B cell (primary cell): ENCODE results near the gene KIR2DL4. TPM values are rescaled to one million over a fixed set of nuclear protein-coding genes. Genes with fewer than 3 reads are reported as not detected.

ENCODE experiments used
- ATAC-seq: fragments of 200-7000 bp; cut with Tn5 transposase; one replicate; pipeline ENCODE4 v1.10.0; 2021; ENCODE audit warnings: low read depth, mild to moderate bottlenecking, moderate number of reproducible peaks, moderate library complexity
- CTCF ChIA-PET: fragments of 350-600 bp; sonication (Branson Sonifier 250); formaldehyde crosslinking; loops from one replicate; lab custom pipeline; 2021; ENCODE audit warnings: antibody characterized with exemption, inconsistent platforms; lab: Charles Lee
- POLR2A ChIA-PET: fragments of 350-600 bp; sonication (Branson Sonifier 250); formaldehyde crosslinking; loops from one replicate; lab custom pipeline; 2021; ENCODE audit warnings: antibody characterized with exemption; lab: Charles Lee
- DNase-seq: peaks from one replicate; pipeline ENCODE4 v3.0.0; 2013
- H2AFZ ChIP-seq: 2 replicates; pipeline ENCODE4 v1.6.1; 2012; ENCODE audit warnings: mild to moderate bottlenecking, low read depth, low read length; ENCODE audit not compliant: insufficient read depth, poor library complexity, severe bottlenecking
- H3K27ac ChIP-seq, 2 donors: 1 replicate in 1 of 2; 2 replicates in 1 of 2; pipeline ENCODE4 v1.5.1; 2012 to 2013; ENCODE audit warnings: low read length in 2 of 2, mild to moderate bottlenecking in 2 of 2, moderate library complexity in 1 of 2
- H3K27me3 ChIP-seq, 4 experiments: fragments of 200-600 bp in 1 of 4; sonication (generic) in 1 of 4; replicated peaks in 1 of 4; 1 replicate in 2 of 4; 2 replicates in 2 of 4; pipeline versions ENCODE4 v1.6.1 to v1.7.0; 2013 to 2016; ENCODE audit warnings: low read length in 3 of 4, mild to moderate bottlenecking in 2 of 4, mixed read lengths in 1 of 4, moderate library complexity in 1 of 4; ENCODE audit not compliant: insufficient read depth in 4 of 4, control insufficient read depth in 3 of 4; ENCODE audit errors: control extremely low read depth in 1 of 4
- H3K36me3 ChIP-seq, 2 experiments: replicated peaks in 1 of 2; 1 replicate in 1 of 2; 2 replicates in 1 of 2; pipeline versions ENCODE4 v1.6.1 to v1.7.1; 2013; ENCODE audit warnings: low read length in 1 of 2; ENCODE audit not compliant: insufficient read depth in 2 of 2, control insufficient read depth in 1 of 2; ENCODE audit errors: control extremely low read depth in 1 of 2, extremely low read depth in 1 of 2
- H3K4me1 ChIP-seq, 2 donors: fragments of 200-600 bp in 1 of 2; sonication (generic) in 1 of 2; 1 replicate in 1 of 2; 2 replicates in 1 of 2; pipeline versions ENCODE4 v1.5.1 to v1.6.1; 2013 to 2017; ENCODE audit warnings: low read length in 2 of 2; ENCODE audit not compliant: control insufficient read depth in 2 of 2, insufficient read depth in 2 of 2
- H3K4me2 ChIP-seq: replicated peaks from 2 replicates; pipeline ENCODE3; 2012; ENCODE audit warnings: mild to moderate bottlenecking, low read depth, low read length; ENCODE audit not compliant: poor library complexity, severe bottlenecking
- H3K4me3 ChIP-seq, 5 experiments: fragments of 200-600 bp in 1 of 5; sonication (generic) in 1 of 5; 1 replicate in 3 of 5; 2 replicates in 2 of 5; pipeline versions ENCODE4 v1.5.1 to v1.7.0; 2011 to 2016; ENCODE audit warnings: low read length in 4 of 5, mild to moderate bottlenecking in 4 of 5, low read depth in 2 of 5, control low read depth in 1 of 5, moderate library complexity in 1 of 5; ENCODE audit not compliant: insufficient read depth in 1 of 5; ENCODE audit errors: control extremely low read depth in 1 of 5, extremely low read depth in 1 of 5
- H3K79me2 ChIP-seq: fragments of 200-600 bp; sonication (generic); one replicate; pipeline ENCODE4 v1.6.0; 2016; ENCODE audit warnings: low read length; ENCODE audit not compliant: control insufficient read depth, insufficient read depth
- H3K9ac ChIP-seq: fragments of 200-600 bp; sonication (generic); 2 replicates; pipeline ENCODE4 v1.6.1; 2017; ENCODE audit warnings: mild to moderate bottlenecking, low read length, moderate library complexity
- H3K9me3 ChIP-seq, 3 donors: one replicate each; pipeline versions ENCODE4 v1.6.1 to v1.7.1; 2013; ENCODE audit warnings: low read length in 2 of 3; ENCODE audit not compliant: control insufficient read depth in 2 of 3, insufficient read depth in 1 of 3; ENCODE audit errors: control extremely low read depth in 1 of 3
- H4K20me1 ChIP-seq: 2 replicates; pipeline ENCODE4 v1.6.0; 2012; ENCODE audit warnings: mild to moderate bottlenecking, low read length; ENCODE audit not compliant: insufficient read depth, control insufficient read depth, poor library complexity, severe bottlenecking
- H3K27ac Mint-ChIP-seq: one replicate; pipeline ENCODE4 v1.8.0; 2021; ENCODE audit warnings: mixed read lengths
- H3K27me3 Mint-ChIP-seq: one replicate; pipeline ENCODE4 v1.8.0; 2021; ENCODE audit warnings: mixed read lengths
- H3K4me1 Mint-ChIP-seq: one replicate; pipeline ENCODE4 v1.8.0; 2021; ENCODE audit warnings: mixed read lengths
- H3K4me3 Mint-ChIP-seq: one replicate; pipeline ENCODE4 v1.8.0; 2021; ENCODE audit warnings: mixed read lengths
- H3K9me3 Mint-ChIP-seq: one replicate; pipeline ENCODE4 v1.8.0; 2022; ENCODE audit warnings: mixed read lengths; ENCODE audit not compliant: insufficient read depth
- EZH2 ChIP-seq: IDR thresholded peaks from 2 replicates; pipeline ENCODE4 v1.6.1; 2012; ENCODE audit warnings: borderline replicate concordance, low read depth, mild to moderate bottlenecking, moderate library complexity, low read length; ENCODE audit not compliant: insufficient read depth, poor library complexity, severe bottlenecking
- WGBS: methylation state at CpG from one replicate; pipeline ENCODE4 v1.1.5; 2013; ENCODE audit warnings: missing lambda C conversion rate; ENCODE audit not compliant: insufficient coverage; 5-methylcytosine and 5-hydroxymethylcytosine counted together
- intact Hi-C: fragments of 100-400 bp; cut with micrococcal nuclease; formaldehyde crosslinking; loops from one replicate; pipeline ENCODE4 v1.10.0; 2022
- polyA plus RNA-seq: library from polyadenylated mRNA; depleted of rRNA; stranded (reverse); fragments of >200 nt; gene quantifications from 2 replicates; pipeline ENCODE4 v1.2.3, GENCODE V29; 2012
- total RNA-seq, 2 donors: library from RNA; stranded (reverse); fragments of 120-200 nt in 1 of 2; gene quantifications; 1 replicate in 1 of 2; 2 replicates in 1 of 2; pipeline versions ENCODE4 v1.2.3 to v1.2.4, GENCODE V29; 2013 to 2022
- TF ChIP-seq, protein P1 (sequence below): fragments of 200-600 bp; IDR thresholded peaks from one replicate; pipeline ENCODE4 v1.8.0; 2022; ENCODE audit warnings: antibody characterized with exemption, mild to moderate bottlenecking

Gene KIR2DL4
- total and polyA plus RNA-seq, 2 donors (not counting 1 experiment from before 2014, with no cell fraction given) = not detected

DNA sequence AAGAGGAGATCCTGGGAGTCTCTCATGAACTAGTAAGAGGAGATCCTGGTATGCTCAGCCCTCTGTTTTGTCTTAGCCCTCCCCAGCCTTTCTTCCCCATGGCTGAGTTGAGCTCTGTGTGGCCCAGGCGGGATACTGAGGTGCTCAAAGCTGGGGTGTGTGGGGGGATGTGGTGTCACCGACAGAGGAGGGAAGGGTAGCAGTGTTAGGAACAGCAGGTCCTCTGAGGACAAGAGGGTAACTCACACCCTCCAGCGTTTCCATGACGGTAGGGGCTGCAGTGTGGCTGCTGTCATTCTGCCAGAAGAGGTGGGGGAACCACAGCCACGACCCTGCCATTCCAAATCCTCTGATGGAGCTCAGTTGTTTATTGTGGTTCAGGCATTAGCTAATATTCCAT is 691 bp downstream of the KIR2DL4 start:
- ChIA-PET POLR2A (no interaction called here), CTCF (no interaction called here)
- TF ChIP-seq, protein P1, sequence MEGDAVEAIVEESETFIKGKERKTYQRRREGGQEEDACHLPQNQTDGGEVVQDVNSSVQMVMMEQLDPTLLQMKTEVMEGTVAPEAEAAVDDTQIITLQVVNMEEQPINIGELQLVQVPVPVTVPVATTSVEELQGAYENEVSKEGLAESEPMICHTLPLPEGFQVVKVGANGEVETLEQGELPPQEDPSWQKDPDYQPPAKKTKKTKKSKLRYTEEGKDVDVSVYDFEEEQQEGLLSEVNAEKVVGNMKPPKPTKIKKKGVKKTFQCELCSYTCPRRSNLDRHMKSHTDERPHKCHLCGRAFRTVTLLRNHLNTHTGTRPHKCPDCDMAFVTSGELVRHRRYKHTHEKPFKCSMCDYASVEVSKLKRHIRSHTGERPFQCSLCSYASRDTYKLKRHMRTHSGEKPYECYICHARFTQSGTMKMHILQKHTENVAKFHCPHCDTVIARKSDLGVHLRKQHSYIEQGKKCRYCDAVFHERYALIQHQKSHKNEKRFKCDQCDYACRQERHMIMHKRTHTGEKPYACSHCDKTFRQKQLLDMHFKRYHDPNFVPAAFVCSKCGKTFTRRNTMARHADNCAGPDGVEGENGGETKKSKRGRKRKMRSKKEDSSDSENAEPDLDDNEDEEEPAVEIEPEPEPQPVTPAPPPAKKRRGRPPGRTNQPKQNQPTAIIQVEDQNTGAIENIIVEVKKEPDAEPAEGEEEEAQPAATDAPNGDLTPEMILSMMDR = no peak
- TF ChIP-seq EZH2 = no peak
- H3K9me3 ChIP-seq = peaks cover 0 to 11% (median 0%) of the 10 kb centered on the region in 3 donors
- H3K4me1 ChIP-seq = no peaks in the 10 kb centered on the region
- H3K79me2 ChIP-seq = no peaks in the 10 kb centered on the region
- intact Hi-C loops = no loop called here
- H3K4me1 Mint-ChIP-seq = no peaks in the 10 kb centered on the region
- H2AFZ ChIP-seq = no peak overlapping the region
- peaks cover 40% of the 10 kb centered on the region for H3K27me3 Mint-ChIP-seq
- ATAC-seq (no peak), DNase-seq (no peak)
- no peak overlapping the region for H3K4me3 Mint-ChIP-seq
- no peak overlapping the region for H3K9ac ChIP-seq
- H3K9me3 Mint-ChIP-seq = peaks cover 3% of the 10 kb centered on the region
- no peak overlapping the region for H3K27ac Mint-ChIP-seq
- no peak overlapping the region for H3K27ac ChIP-seq
- H3K36me3 ChIP-seq = no peaks in the 10 kb centered on the region
- H3K4me3 ChIP-seq = no peak overlapping the region
- no peaks in the 10 kb centered on the region for H4K20me1 ChIP-seq
- 92% methylated on average over 2 of the region's 5 CpGs for WGBS
- peaks cover 0 to 8% (median 5%) of the 10 kb centered on the region in 4 experiments for H3K27me3 ChIP-seq
- no peak overlapping the region for H3K4me2 ChIP-seq

DNA sequence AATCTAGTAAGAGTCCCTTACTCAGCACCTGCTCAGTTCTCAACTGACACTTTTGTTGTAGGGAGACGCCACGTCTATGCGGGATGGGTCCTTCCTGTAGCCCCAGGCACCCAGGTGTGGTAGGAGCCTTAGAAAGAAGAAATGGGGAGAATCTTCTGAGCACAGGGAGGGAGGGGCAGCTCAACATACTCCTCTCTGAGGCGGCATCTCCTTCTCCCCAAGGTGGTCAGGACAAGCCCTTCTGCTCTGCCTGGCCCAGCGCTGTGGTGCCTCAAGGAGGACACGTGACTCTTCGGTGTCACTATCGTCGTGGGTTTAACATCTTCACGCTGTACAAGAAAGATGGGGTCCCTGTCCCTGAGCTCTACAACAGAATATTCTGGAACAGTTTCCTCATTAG is 1.2 kb downstream of the KIR2DL4 start:
- POLR2A ChIA-PET = no interaction called here
- Histone ChIP-seq H2AFZ (no peak overlapping the region), H3K4me1 (no peaks in the 10 kb centered on the region), H3K9me3 (peaks cover 0 to 11% (median 0%) of the 10 kb centered on the region in 3 donors), H3K27ac (no peak overlapping the region), H3K9ac (no peak overlapping the region), H3K4me3 (no peak overlapping the region), H4K20me1 (no peaks in the 10 kb centered on the region), H3K79me2 (no peaks in the 10 kb centered on the region), H3K36me3 (no peaks in the 10 kb centered on the region), H3K27me3 (peaks cover 0 to 8% (median 3%) of the 10 kb centered on the region in 4 experiments), H3K4me2 (no peak overlapping the region)
- H3K4me3 Mint-ChIP-seq = no peak overlapping the region
- no peak for DNase-seq
- 93% methylated on average over 10 of the region's 10 CpGs for whole genome bisulfite sequencing
- ATAC-seq = no peak
- peaks cover under 1% of the 10 kb centered on the region for H3K9me3 Mint-ChIP-seq
- CTCF ChIA-PET = no interaction called here
- H3K27ac Mint-ChIP-seq = no peak overlapping the region
- TF ChIP-seq EZH2 = no peak
- TF ChIP-seq, protein P1 = no peak
- peaks cover 37% of the 10 kb centered on the region for H3K27me3 Mint-ChIP-seq
- intact Hi-C loops = no loop called here
- H3K4me1 Mint-ChIP-seq = no peaks in the 10 kb centered on the region
